ENCODE data around the gene NTF3.

Gene NTF3

GRCh38 chr12:5440978-5441377, 9.1 kb downstream of the NTF3 start:
- no peak overlapping the region for H3K4me3 ChIP-seq (ENCODE audit: insufficient read depth, low read depth, low read length, poor library complexity, severe bottlenecking)
- no peaks in the 10 kb centered on the region for H3K27me3 ChIP-seq (replicated peaks; ENCODE audit: control insufficient read depth, insufficient read depth, low read length, poor library complexity, severe bottlenecking)
- H3K4me1 ChIP-seq (ENCODE audit: control insufficient read depth, insufficient read depth, low read length, poor library complexity, severe bottlenecking), result no peaks in the 10 kb centered on the region
- H3K9me3 ChIP-seq (ENCODE audit: control insufficient read depth, low read length), result no peaks in the 10 kb centered on the region
- H3K27ac ChIP-seq (ENCODE audit: insufficient read depth, low read length, poor library complexity, severe bottlenecking), result no peak overlapping the region
- DNase-seq, result no peak
- no peaks in the 10 kb centered on the region for H3K36me3 ChIP-seq (ENCODE audit: control insufficient read depth, insufficient read depth, low read length)

DNA sequence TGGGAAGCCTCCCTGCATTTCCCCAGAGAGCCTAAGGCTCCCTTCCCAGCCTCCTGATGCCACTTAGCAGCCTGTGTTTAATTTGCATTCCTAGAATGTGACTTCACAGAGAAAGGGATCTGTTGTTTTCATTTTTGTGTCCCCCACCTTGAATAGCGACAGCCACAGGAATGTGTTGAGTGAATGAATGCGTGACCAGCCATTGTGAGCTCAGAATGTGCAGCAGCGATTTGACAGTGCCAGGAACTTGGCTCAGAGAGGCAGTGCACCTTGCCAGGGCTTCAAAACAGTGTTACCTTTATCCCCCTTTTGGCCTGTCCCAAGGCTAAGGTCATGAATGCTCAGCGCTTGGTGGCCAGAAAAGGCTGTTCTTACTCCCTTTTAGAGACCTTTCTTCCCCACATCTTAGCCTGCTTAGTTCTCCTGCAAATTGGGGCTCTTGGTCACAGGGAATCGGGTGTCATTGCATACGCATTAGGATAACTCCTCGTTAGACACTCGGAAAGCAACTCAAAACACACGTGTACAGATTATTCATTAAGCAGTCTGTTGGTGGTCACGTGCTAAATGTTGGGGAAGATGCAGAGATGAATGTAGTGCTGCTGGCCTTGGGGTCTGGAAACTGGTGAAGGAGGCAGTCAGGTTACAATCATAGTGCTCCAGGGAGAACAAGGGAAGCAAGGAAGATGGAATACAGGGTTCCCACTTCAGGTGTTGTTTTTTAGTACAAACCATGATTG, 9.8 kb downstream of the NTF3 start:
- Histone ChIP-seq H3K4me1 (ENCODE audit: control insufficient read depth, insufficient read depth, low read length, poor library complexity, severe bottlenecking) (no peaks in the 10 kb centered on the region), H3K4me3 (ENCODE audit: insufficient read depth, low read depth, low read length, poor library complexity, severe bottlenecking) (no peak overlapping the region), H3K9me3 (ENCODE audit: control insufficient read depth, low read length) (no peaks in the 10 kb centered on the region), H3K36me3 (ENCODE audit: control insufficient read depth, insufficient read depth, low read length) (no peaks in the 10 kb centered on the region), H3K27ac (ENCODE audit: insufficient read depth, low read length, poor library complexity, severe bottlenecking) (no peak overlapping the region), H3K27me3 (replicated peaks; ENCODE audit: control insufficient read depth, insufficient read depth, low read length, poor library complexity, severe bottlenecking) (no peaks in the 10 kb centered on the region)
- DNase-seq, result no peak

DNA sequence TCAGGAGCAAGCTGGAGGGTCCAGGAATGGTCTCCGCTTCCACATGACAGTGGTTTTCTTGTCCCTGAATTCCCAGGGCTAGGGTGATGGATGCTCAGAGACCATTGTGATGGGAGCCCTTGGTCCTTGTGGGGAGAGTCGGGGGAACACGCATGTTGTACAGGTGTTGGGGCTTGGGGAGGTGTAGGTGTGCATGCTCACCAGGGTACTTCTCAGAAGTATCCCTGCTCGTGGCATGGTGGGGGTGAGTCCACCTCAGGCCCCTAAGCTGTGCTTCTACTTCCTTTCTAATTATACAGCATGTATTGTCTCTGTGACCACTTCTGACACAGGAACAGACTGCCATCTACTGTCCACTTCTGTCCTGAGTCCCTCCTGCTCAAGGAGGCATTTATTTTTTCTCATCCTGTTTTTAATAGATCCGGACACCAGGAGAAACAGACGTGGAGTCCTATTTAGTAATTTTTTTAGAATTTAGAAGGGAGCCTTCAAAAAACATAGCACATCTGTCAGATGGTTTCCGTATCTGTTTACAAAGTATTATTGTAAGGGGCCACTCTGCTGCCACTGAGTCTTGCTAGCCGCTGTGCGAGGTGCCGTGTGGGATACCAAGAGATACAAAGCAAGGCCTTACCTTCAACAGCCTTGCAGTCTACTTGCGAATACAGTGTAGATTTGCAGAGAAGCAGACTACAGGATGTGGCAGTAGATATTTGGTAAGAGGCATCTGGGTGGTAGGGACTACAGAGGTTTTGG, 10.5 kb downstream of the NTF3 start:
- Histone ChIP-seq H3K36me3 (ENCODE audit: control insufficient read depth, insufficient read depth, low read length) (no peaks in the 10 kb centered on the region), H3K27ac (ENCODE audit: insufficient read depth, low read length, poor library complexity, severe bottlenecking) (no peak overlapping the region), H3K4me3 (ENCODE audit: insufficient read depth, low read depth, low read length, poor library complexity, severe bottlenecking) (no peak overlapping the region), H3K27me3 (replicated peaks; ENCODE audit: control insufficient read depth, insufficient read depth, low read length, poor library complexity, severe bottlenecking) (no peaks in the 10 kb centered on the region), H3K9me3 (ENCODE audit: control insufficient read depth, low read length) (no peaks in the 10 kb centered on the region), H3K4me1 (ENCODE audit: control insufficient read depth, insufficient read depth, low read length, poor library complexity, severe bottlenecking) (no peaks in the 10 kb centered on the region)
- no peak for DNase-seq

DNA sequence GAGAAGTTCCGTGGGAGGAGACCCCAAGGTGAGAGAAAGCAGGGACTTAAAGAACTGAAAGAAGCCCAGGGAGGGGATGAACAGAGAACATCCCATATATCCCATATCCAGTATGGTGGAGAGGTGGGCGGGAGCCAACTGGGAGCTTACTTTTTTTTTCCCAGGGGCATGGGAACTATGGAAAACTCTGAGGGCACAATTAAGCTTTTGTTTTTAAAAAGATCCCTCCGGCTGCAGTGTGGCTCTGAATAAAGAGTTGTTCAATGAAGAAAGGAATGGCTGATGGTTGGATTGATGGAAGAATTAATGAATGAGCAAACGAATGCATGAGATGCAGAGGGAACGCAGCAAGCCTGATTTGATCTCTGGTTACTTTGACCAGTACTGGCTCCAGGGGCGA, 12.6 kb downstream of the NTF3 start:
- no peak for DNase-seq
- Histone ChIP-seq H3K4me1 (ENCODE audit: control insufficient read depth, insufficient read depth, low read length, poor library complexity, severe bottlenecking) (no peaks in the 10 kb centered on the region), H3K36me3 (ENCODE audit: control insufficient read depth, insufficient read depth, low read length) (no peaks in the 10 kb centered on the region), H3K27ac (ENCODE audit: insufficient read depth, low read length, poor library complexity, severe bottlenecking) (no peak overlapping the region), H3K4me3 (ENCODE audit: insufficient read depth, low read depth, low read length, poor library complexity, severe bottlenecking) (no peak overlapping the region), H3K9me3 (ENCODE audit: control insufficient read depth, low read length) (no peaks in the 10 kb centered on the region), H3K27me3 (replicated peaks; ENCODE audit: control insufficient read depth, insufficient read depth, low read length, poor library complexity, severe bottlenecking) (no peaks in the 10 kb centered on the region)

- H3K27ac ChIP-seq (ENCODE audit: insufficient read depth, low read length, poor library complexity, severe bottlenecking), result no peak overlapping the region
- H3K4me1 ChIP-seq (ENCODE audit: control insufficient read depth, insufficient read depth, low read length, poor library complexity, severe bottlenecking), result no peaks in the 10 kb centered on the region
- no peak overlapping the region for H3K4me3 ChIP-seq (ENCODE audit: insufficient read depth, low read depth, low read length, poor library complexity, severe bottlenecking)
- no peaks in the 10 kb centered on the region for H3K27me3 ChIP-seq (replicated peaks; ENCODE audit: control insufficient read depth, insufficient read depth, low read length, poor library complexity, severe bottlenecking)
- no peaks in the 10 kb centered on the region for H3K36me3 ChIP-seq (ENCODE audit: control insufficient read depth, insufficient read depth, low read length)
- DNase-seq, result no peak
- H3K9me3 ChIP-seq (ENCODE audit: control insufficient read depth, low read length), result no peaks in the 10 kb centered on the region
These were observed 15.4 kb downstream of the NTF3 start for GRCh38 chr12:5447320-5447719.

DNA sequence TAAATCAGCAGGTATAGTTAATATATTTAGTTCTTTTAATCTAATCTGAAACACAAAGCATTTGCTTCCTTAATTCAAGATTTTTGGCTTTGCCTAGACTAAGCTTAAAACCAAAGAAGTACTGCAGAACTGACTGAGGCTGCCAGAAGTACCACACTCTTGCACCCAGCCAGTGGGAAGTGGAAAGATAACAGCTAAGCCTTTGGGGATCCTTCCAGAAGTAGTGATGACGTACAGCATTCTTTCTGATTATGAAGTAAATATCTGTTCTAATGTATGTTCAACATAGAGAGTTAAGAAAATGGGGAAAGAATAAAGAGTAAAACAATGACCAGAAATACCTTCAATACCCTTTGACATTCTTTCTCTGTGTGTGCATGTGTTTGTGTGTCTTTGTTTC, 19.3 kb downstream of the NTF3 start:
- Histone ChIP-seq H3K4me3 (ENCODE audit: insufficient read depth, low read depth, low read length, poor library complexity, severe bottlenecking) (no peak overlapping the region), H3K27me3 (replicated peaks; ENCODE audit: control insufficient read depth, insufficient read depth, low read length, poor library complexity, severe bottlenecking) (no peaks in the 10 kb centered on the region)

DNA sequence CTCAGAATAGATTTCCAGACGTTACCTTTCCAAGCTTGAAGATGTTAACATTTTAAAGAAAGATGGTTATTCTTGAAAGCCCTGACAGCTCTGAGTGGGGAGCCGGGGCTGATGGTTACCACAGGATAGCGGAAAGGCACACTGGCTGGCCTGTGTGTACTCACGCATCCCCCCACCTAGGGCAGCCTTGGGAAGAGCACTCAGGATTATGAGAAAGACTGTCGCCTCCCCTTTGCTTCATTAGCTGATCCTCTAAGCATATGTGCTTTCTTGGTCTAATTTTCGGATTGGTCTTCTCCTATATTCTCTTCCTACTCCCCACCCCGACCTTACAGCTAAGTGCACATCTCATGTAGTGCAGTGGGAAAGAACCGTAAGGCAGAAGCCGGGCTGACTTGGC, 20.7 kb downstream of the NTF3 start:
- Histone ChIP-seq H3K4me1 (ENCODE audit: control insufficient read depth, insufficient read depth, low read length, poor library complexity, severe bottlenecking) (no peaks in the 10 kb centered on the region), H3K4me3 (ENCODE audit: insufficient read depth, low read depth, low read length, poor library complexity, severe bottlenecking) (no peak overlapping the region), H3K27me3 (replicated peaks; ENCODE audit: control insufficient read depth, insufficient read depth, low read length, poor library complexity, severe bottlenecking) (no peaks in the 10 kb centered on the region), H3K36me3 (ENCODE audit: control insufficient read depth, insufficient read depth, low read length) (no peaks in the 10 kb centered on the region), H3K9me3 (ENCODE audit: control insufficient read depth, low read length) (no peaks in the 10 kb centered on the region), H3K27ac (ENCODE audit: insufficient read depth, low read length, poor library complexity, severe bottlenecking) (no peak overlapping the region)
- DNase-seq, result no peak

More for the DNA sequence above, 19.3 kb downstream of the NTF3 start:
- H3K4me1 ChIP-seq (ENCODE audit: control insufficient read depth, insufficient read depth, low read length, poor library complexity, severe bottlenecking), result no peaks in the 10 kb centered on the region
- no peaks in the 10 kb centered on the region for H3K36me3 ChIP-seq (ENCODE audit: control insufficient read depth, insufficient read depth, low read length)
- no peaks in the 10 kb centered on the region for H3K9me3 ChIP-seq (ENCODE audit: control insufficient read depth, low read length)
- no peak overlapping the region for H3K27ac ChIP-seq (ENCODE audit: insufficient read depth, low read length, poor library complexity, severe bottlenecking)
- no peak for DNase-seq

DNA sequence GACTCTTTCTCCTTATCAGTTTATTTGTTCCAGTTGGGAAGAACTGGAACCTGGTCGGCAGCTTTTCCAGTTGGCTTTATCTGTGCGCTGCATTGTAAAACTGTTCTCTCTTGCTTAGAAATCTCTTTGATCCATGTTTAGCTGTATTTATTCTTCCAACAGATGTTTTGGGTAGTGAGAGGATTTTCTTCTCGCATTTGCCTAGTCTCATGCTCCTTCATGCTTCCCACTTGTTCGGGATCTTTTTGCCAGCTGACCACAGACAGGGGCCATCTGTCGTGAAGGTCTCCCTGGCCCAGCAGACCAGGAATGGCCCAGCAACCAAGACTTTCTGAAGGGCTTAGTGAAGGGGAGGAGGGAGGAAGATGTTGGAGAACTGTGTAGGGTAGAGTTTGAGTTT, 21.6 kb downstream of the NTF3 start:
- Histone ChIP-seq H3K36me3 (ENCODE audit: control insufficient read depth, insufficient read depth, low read length) (no peaks in the 10 kb centered on the region), H3K9me3 (ENCODE audit: control insufficient read depth, low read length) (no peaks in the 10 kb centered on the region), H3K27ac (ENCODE audit: insufficient read depth, low read length, poor library complexity, severe bottlenecking) (no peak overlapping the region), H3K4me3 (ENCODE audit: insufficient read depth, low read depth, low read length, poor library complexity, severe bottlenecking) (no peak overlapping the region), H3K4me1 (ENCODE audit: control insufficient read depth, insufficient read depth, low read length, poor library complexity, severe bottlenecking) (no peaks in the 10 kb centered on the region), H3K27me3 (replicated peaks; ENCODE audit: control insufficient read depth, insufficient read depth, low read length, poor library complexity, severe bottlenecking) (no peaks in the 10 kb centered on the region)
- no peak for DNase-seq

DNA sequence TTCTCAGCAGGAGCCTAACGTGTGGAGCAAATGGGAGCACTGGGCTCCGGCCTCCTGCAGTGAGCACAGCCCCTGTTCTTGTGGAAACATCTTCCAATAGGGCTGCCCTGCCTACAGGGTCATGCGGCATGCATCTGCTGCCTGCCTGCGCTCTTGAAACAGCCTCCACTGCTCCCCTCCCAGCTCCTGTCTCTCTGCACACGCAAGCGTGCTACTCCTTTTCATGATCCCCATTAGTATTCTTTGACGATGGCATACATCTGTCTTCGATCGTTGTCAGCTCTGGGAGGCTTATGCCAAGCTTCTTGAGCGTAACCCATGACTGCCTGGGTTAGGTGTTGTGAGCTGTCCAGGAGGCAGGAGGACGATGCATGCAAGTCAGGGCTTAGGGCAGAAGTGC, 23.1 kb downstream of the NTF3 start:
- H3K27ac ChIP-seq (ENCODE audit: insufficient read depth, low read length, poor library complexity, severe bottlenecking), result no peak overlapping the region
- H3K36me3 ChIP-seq (ENCODE audit: control insufficient read depth, insufficient read depth, low read length), result no peaks in the 10 kb centered on the region
- no peaks in the 10 kb centered on the region for H3K27me3 ChIP-seq (replicated peaks; ENCODE audit: control insufficient read depth, insufficient read depth, low read length, poor library complexity, severe bottlenecking)
- no peak overlapping the region for H3K4me3 ChIP-seq (ENCODE audit: insufficient read depth, low read depth, low read length, poor library complexity, severe bottlenecking)
- H3K4me1 ChIP-seq (ENCODE audit: control insufficient read depth, insufficient read depth, low read length, poor library complexity, severe bottlenecking), result no peaks in the 10 kb centered on the region
- H3K9me3 ChIP-seq (ENCODE audit: control insufficient read depth, low read length), result no peaks in the 10 kb centered on the region
- DNase-seq, result no peak

DNA sequence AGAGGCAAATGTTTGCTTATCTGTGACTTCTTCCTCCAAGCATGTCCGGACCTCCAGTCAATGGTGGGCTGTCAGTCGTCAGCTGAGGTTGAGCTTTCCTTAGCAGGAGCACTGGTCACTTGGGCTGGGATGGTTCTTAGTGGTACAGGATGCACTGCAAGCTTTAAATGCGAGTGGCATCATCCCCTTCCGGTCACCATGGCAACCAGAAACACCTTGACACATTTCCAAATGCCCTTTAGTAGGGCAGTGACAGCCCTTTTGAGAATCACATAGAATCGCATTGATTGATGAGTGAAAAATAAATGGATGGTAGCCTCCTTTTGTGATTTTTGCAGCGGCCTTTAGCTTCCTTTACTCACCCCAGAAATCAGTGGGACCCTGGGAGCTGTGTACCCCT, 24.1 kb downstream of the NTF3 start:
- H3K4me3 ChIP-seq (ENCODE audit: insufficient read depth, low read depth, low read length, poor library complexity, severe bottlenecking), result no peak overlapping the region
- H3K9me3 ChIP-seq (ENCODE audit: control insufficient read depth, low read length), result no peaks in the 10 kb centered on the region
- H3K36me3 ChIP-seq (ENCODE audit: control insufficient read depth, insufficient read depth, low read length), result no peaks in the 10 kb centered on the region
- DNase-seq, result no peak
- no peaks in the 10 kb centered on the region for H3K4me1 ChIP-seq (ENCODE audit: control insufficient read depth, insufficient read depth, low read length, poor library complexity, severe bottlenecking)
- H3K27me3 ChIP-seq (replicated peaks; ENCODE audit: control insufficient read depth, insufficient read depth, low read length, poor library complexity, severe bottlenecking), result no peaks in the 10 kb centered on the region
- H3K27ac ChIP-seq (ENCODE audit: insufficient read depth, low read length, poor library complexity, severe bottlenecking), result no peak overlapping the region
